Measurements from ENCODE around the gene HOXA4.

The HOXA4 gene

GRCh38 chr7:27159266-27160144 is 28.9 kb upstream of the HOXA4 start:
- 0 out of 2 replicates have a peak, but pooled peaks cover 4% of the 10 kb centered on the region for H3K79me2 ChIP-seq (ENCODE audit: insufficient read depth, low read length)
- no peaks in the 10 kb centered on the region for H3K36me3 ChIP-seq (ENCODE audit: low read length)
- no peaks in the 10 kb centered on the region for H3K27me3 ChIP-seq (ENCODE audit: low read length)
- no peaks in the 10 kb centered on the region for H4K20me1 ChIP-seq (ENCODE audit: low read depth, low read length)
- H3F3A ChIP-seq (ENCODE audit: insufficient read depth), result peaks cover 19% of the 10 kb centered on the region
- TF ChIP-seq, protein P1, sequence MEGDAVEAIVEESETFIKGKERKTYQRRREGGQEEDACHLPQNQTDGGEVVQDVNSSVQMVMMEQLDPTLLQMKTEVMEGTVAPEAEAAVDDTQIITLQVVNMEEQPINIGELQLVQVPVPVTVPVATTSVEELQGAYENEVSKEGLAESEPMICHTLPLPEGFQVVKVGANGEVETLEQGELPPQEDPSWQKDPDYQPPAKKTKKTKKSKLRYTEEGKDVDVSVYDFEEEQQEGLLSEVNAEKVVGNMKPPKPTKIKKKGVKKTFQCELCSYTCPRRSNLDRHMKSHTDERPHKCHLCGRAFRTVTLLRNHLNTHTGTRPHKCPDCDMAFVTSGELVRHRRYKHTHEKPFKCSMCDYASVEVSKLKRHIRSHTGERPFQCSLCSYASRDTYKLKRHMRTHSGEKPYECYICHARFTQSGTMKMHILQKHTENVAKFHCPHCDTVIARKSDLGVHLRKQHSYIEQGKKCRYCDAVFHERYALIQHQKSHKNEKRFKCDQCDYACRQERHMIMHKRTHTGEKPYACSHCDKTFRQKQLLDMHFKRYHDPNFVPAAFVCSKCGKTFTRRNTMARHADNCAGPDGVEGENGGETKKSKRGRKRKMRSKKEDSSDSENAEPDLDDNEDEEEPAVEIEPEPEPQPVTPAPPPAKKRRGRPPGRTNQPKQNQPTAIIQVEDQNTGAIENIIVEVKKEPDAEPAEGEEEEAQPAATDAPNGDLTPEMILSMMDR (IDR thresholded peaks at IDR 0.05; ENCODE audit: insufficient read depth, low read length, poor library complexity, severe bottlenecking), result no peak
- no peak for TF ChIP-seq EZH2phosphoT487 (conservative IDR thresholded peaks at IDR 0.05; ENCODE audit: low read length)
- peak overlapping the region; percentile 75 for H3K4me2 ChIP-seq (ENCODE audit: low read depth, low read length, poor library complexity, severe bottlenecking)
- H3K9ac ChIP-seq (ENCODE audit: low read length), result no peak overlapping the region
- H2AFZ ChIP-seq (ENCODE audit: low read depth, low read length, severe bottlenecking), result peak overlapping the region; percentile 100
- no peaks in the 10 kb centered on the region for H3K9me2 ChIP-seq (replicated peaks; ENCODE audit: insufficient read depth, low read length)
- no peaks in the 10 kb centered on the region for H3K9me3 ChIP-seq (ENCODE audit: insufficient read depth, low read length)
- H3K4me3 ChIP-seq (ENCODE audit: insufficient read depth, low read length, poor library complexity, severe bottlenecking), result no peak overlapping the region
- no peak overlapping the region for H3K27ac ChIP-seq (ENCODE audit: low read depth, low read length)

DNA sequence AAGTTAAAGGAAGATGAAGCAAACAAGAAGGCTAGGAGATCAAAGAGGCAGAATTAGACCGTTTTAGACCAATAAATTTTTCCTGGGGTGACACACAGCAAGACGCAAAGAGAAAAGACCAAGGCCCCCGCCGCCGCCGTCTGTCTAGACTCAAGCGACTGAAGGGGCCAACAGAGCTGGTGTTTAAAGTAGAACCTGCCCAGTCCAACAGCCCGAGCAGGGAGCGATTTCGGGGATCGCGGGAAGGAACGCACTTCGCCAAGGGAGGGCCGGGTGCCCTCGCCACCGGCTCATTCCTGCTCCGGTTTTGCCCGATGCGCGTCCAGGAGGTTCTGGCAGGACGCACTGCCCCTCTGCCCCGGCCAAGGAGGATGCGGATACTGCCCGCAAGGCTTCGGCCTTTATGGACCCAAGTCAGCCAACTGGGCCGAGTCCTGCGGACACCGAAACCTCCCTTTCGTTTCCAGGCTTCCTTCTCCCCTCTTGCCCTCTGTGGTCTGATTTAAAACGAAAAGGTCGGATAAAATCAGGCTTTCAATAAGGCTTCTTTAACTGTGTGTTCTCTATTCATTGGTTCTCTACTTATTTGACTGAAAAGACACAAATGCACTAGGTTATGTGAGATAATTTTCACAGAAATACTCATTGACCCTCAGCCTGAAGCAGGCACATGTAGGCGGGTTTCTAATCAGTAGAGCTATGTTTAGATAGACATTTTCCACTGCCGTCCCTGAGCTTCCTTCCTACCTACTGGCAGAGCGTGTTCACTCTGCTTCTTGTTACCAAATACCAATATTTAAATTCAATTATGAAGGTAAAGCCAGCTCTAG is 28.1 kb upstream of the HOXA4 start:
- Histone ChIP-seq H3K9ac (ENCODE audit: low read length) (no peak overlapping the region), H3K9me3 (ENCODE audit: insufficient read depth, low read length) (no peaks in the 10 kb centered on the region), H3K9me2 (replicated peaks; ENCODE audit: insufficient read depth, low read length) (no peaks in the 10 kb centered on the region), H3F3A (ENCODE audit: insufficient read depth) (peaks cover 22% of the 10 kb centered on the region), H4K20me1 (ENCODE audit: low read depth, low read length) (no peaks in the 10 kb centered on the region), H3K27me3 (ENCODE audit: low read length) (no peaks in the 10 kb centered on the region), H2AFZ (ENCODE audit: low read depth, low read length, severe bottlenecking) (no peak overlapping the region), H3K79me2 (ENCODE audit: insufficient read depth, low read length) (0 out of 2 replicates have a peak, but pooled peaks cover 4% of the 10 kb centered on the region), H3K4me3 (ENCODE audit: insufficient read depth, low read length, poor library complexity, severe bottlenecking) (no peak overlapping the region), H3K36me3 (ENCODE audit: low read length) (0 out of 2 replicates have a peak, but pooled peaks cover 4% of the 10 kb centered on the region), H3K4me2 (ENCODE audit: low read depth, low read length, poor library complexity, severe bottlenecking) (no peak overlapping the region), H3K27ac (ENCODE audit: low read depth, low read length) (no peak overlapping the region)
- TF ChIP-seq EZH2phosphoT487 (conservative IDR thresholded peaks at IDR 0.05; ENCODE audit: low read length), result no peak
- TF ChIP-seq, protein P1 (IDR thresholded peaks at IDR 0.05; ENCODE audit: insufficient read depth, low read length, poor library complexity, severe bottlenecking), result no peak

- H3K27me3 ChIP-seq (ENCODE audit: low read length), result no peaks in the 10 kb centered on the region
Observed at GRCh38 chr7:27157702-27158431, 27.3 kb upstream of the HOXA4 start.

More at GRCh38 chr7:27157702-27158431, 27.3 kb upstream of the HOXA4 start:
- Histone ChIP-seq H3K9me3 (ENCODE audit: insufficient read depth, low read length) (no peaks in the 10 kb centered on the region), H3F3A (ENCODE audit: insufficient read depth) (peaks cover 21% of the 10 kb centered on the region), H3K9ac (ENCODE audit: low read length) (no peak overlapping the region), H4K20me1 (ENCODE audit: low read depth, low read length) (no peaks in the 10 kb centered on the region), H2AFZ (ENCODE audit: low read depth, low read length, severe bottlenecking) (no peak overlapping the region), H3K36me3 (ENCODE audit: low read length) (0 out of 2 replicates have a peak, but pooled peaks cover 4% of the 10 kb centered on the region), H3K27ac (ENCODE audit: low read depth, low read length) (no peak overlapping the region), H3K4me3 (ENCODE audit: insufficient read depth, low read length, poor library complexity, severe bottlenecking) (no peak overlapping the region), H3K4me2 (ENCODE audit: low read depth, low read length, poor library complexity, severe bottlenecking) (no peak overlapping the region), H3K79me2 (ENCODE audit: insufficient read depth, low read length) (0 out of 2 replicates have a peak, but pooled peaks cover 4% of the 10 kb centered on the region), H3K9me2 (replicated peaks; ENCODE audit: insufficient read depth, low read length) (no peaks in the 10 kb centered on the region)
- TF ChIP-seq, protein P1 (IDR thresholded peaks at IDR 0.05; ENCODE audit: insufficient read depth, low read length, poor library complexity, severe bottlenecking), result no peak
- no peak for TF ChIP-seq EZH2phosphoT487 (conservative IDR thresholded peaks at IDR 0.05; ENCODE audit: low read length)

Measured in SU-DHL-6 (cell line).